HCT116 (cell line): Measurements from ENCODE around the gene EXOC6B. TPM values are rescaled to one million over a fixed set of nuclear protein-coding genes. Genes with fewer than 3 reads are reported as not detected.

Experiments
- ATAC-seq: fragments of 200-7000 bp; cut with Tn5 transposase; 2 replicates; pipeline ENCODE4 v1.9.1; 2020; ENCODE audit warnings: mild to moderate bottlenecking, moderate library complexity
- BruUV-seq: library from RNA; stranded (reverse); fragments of 400-500 nt; replicated peaks from 2 replicates; lab custom pipeline; 2021; lab: Mats Ljungman, UMichigan
- CTCF ChIA-PET: fragments of 300-600 bp; sonication (Branson Sonifier 250); formaldehyde crosslinking; loops from one replicate; lab custom pipeline; 2021; ENCODE audit warnings: antibody characterized with exemption; lab: Charles Lee
- POLR2A ChIA-PET: fragments of 300-600, 350-600 bp; sonication (Branson Sonifier 250); formaldehyde crosslinking; loops from one replicate; lab custom pipeline; 2021; ENCODE audit warnings: antibody characterized with exemption; lab: Charles Lee
- RAD21 ChIA-PET, 2 experiments: fragments of 300-600 bp; sonication (Branson Sonifier 250); formaldehyde crosslinking; loops; one replicate each; lab custom pipeline; 2023; ENCODE audit warnings: low total read pairs in 2 of 2; ENCODE audit not compliant: uncharacterized antibody in 2 of 2, unreplicated experiment in 2 of 2, low non-redundant PET in 1 of 2; lab: Charles Lee
- DNase-seq: peaks from one replicate; pipeline ENCODE4 v3.0.0-alpha.2; 2010; ENCODE audit warnings: low read depth, low spot score
- H2AFZ ChIP-seq: fragments of 200-600 bp; shearing (Covaris generic), sonication (generic); 2 replicates; pipeline ENCODE4 v1.6.1; 2017; ENCODE audit warnings: low read depth, mixed run types, mixed read lengths, antibody characterized with exemption, low read length; ENCODE audit not compliant: poor library complexity, severe bottlenecking
- H3K27ac ChIP-seq: 2 replicates; pipeline ENCODE4 v1.5.1; 2012; ENCODE audit warnings: low read depth, low read length
- H3K27me3 ChIP-seq: fragments of 200-600 bp; sonication (generic); 2 replicates; pipeline ENCODE4 v1.6.1; 2016; ENCODE audit warnings: mixed run types, low read length, mixed read lengths; ENCODE audit not compliant: insufficient read depth
- H3K36me3 ChIP-seq, 2 experiments: fragments of 200-500 bp in 1 of 2; fragments of 200-600 bp in 1 of 2; sonication (Bioruptor generic) in 1 of 2; sonication (generic) in 1 of 2; 2 replicates each; pipeline versions ENCODE4 v1.5.1 to v1.6.1; 2014 to 2016; ENCODE audit warnings: low read length in 2 of 2, inconsistent platforms in 1 of 2, mixed read lengths in 1 of 2, mixed run types in 1 of 2; ENCODE audit not compliant: insufficient read depth in 2 of 2, control insufficient read depth in 1 of 2
- H3K4me1 ChIP-seq, 2 experiments: fragments of 200-600 bp in 1 of 2; sonication (generic) in 1 of 2; 2 replicates each; pipeline versions ENCODE4 v1.5.1 to v1.6.1; 2012 to 2017; ENCODE audit warnings: low read length in 2 of 2, inconsistent platforms in 1 of 2, mild to moderate bottlenecking in 1 of 2, mixed read lengths in 1 of 2, mixed run types in 1 of 2, moderate library complexity in 1 of 2; ENCODE audit not compliant: insufficient read depth in 2 of 2, control insufficient read depth in 1 of 2
- H3K4me2 ChIP-seq: fragments of 200-600 bp; sonication (generic); 2 replicates; pipeline ENCODE4 v1.6.1; 2017; ENCODE audit warnings: mixed run types, low read length, mixed read lengths
- H3K4me3 ChIP-seq, 2 experiments: fragments of 200-600 bp in 1 of 2; sonication (generic) in 1 of 2; replicated peaks in 1 of 2; 2 replicates each; pipeline ENCODE4 v1.5.1; 2011 to 2016; ENCODE audit warnings: low read length in 2 of 2, control low read depth in 1 of 2, low read depth in 1 of 2, mild to moderate bottlenecking in 1 of 2, mixed read lengths in 1 of 2, mixed run types in 1 of 2
- H3K79me2 ChIP-seq: fragments of 200-600 bp; sonication (generic); 2 replicates; pipeline ENCODE4 v1.6.1; 2017; ENCODE audit warnings: mild to moderate bottlenecking, mixed run types, low read length, moderate library complexity, mixed read lengths; ENCODE audit not compliant: insufficient read depth
- H3K9ac ChIP-seq: fragments of 200-600 bp; sonication (generic); 2 replicates; pipeline ENCODE4 v1.6.1; 2016; ENCODE audit warnings: low read length, mixed read lengths
- H3K9me2 ChIP-seq: fragments of 200-600 bp; sonication (generic), shearing (Covaris generic); 2 replicates; pipeline ENCODE4 v1.6.1; 2017; ENCODE audit warnings: mixed run types, mild to moderate bottlenecking, moderate library complexity; ENCODE audit not compliant: insufficient read depth
- H3K9me3 ChIP-seq, 2 experiments: fragments of 200-500 bp in 1 of 2; fragments of 200-600 bp in 1 of 2; sonication (Bioruptor generic) in 1 of 2; sonication (generic) in 1 of 2; 2 replicates each; pipeline ENCODE4 v1.6.1; 2014 to 2017; ENCODE audit warnings: low read length in 2 of 2, mixed read lengths in 2 of 2, inconsistent platforms in 1 of 2, low read depth in 1 of 2, mild to moderate bottlenecking in 1 of 2, mixed run types in 1 of 2, moderate library complexity in 1 of 2; ENCODE audit not compliant: control insufficient read depth in 1 of 2, insufficient read depth in 1 of 2
- H4K20me1 ChIP-seq: fragments of 200-600 bp; sonication (generic), shearing (Covaris generic); 2 replicates; pipeline ENCODE4 v1.6.1; 2017; ENCODE audit warnings: mixed run types, mild to moderate bottlenecking, moderate library complexity; ENCODE audit not compliant: insufficient read depth
- ATF3 ChIP-seq: IDR thresholded peaks from 2 replicates; pipeline ENCODE4 v1.6.1; 2012
- EGR1 ChIP-seq: IDR thresholded peaks from 2 replicates; pipeline ENCODE4 v1.6.1; 2012; ENCODE audit warnings: low read depth
- ELF1 ChIP-seq: IDR thresholded peaks from 2 replicates; pipeline ENCODE4 v1.6.1; 2012; ENCODE audit warnings: low read depth, borderline replicate concordance
- FOSL1 ChIP-seq: IDR thresholded peaks from 2 replicates; pipeline ENCODE4 v1.6.1; 2012; ENCODE audit warnings: low read depth
- JUND ChIP-seq: IDR thresholded peaks from 2 replicates; pipeline ENCODE4 v1.6.1; 2012
- POLR2A ChIP-seq: IDR thresholded peaks from 2 replicates; pipeline ENCODE4 v1.7.0; 2011; ENCODE audit warnings: borderline replicate concordance; ENCODE audit not compliant: insufficient read depth, insufficient read length; ENCODE audit errors: extremely low read depth
- POLR2AphosphoS5 ChIP-seq: IDR thresholded peaks from 2 replicates; pipeline ENCODE4 v1.6.1; 2011; ENCODE audit warnings: mild to moderate bottlenecking, low read depth, low read length, moderate library complexity
- REST ChIP-seq: IDR thresholded peaks from 2 replicates; pipeline ENCODE4 v1.6.1; 2012; ENCODE audit warnings: low read depth
- SIN3A ChIP-seq: IDR thresholded peaks from 2 replicates; pipeline ENCODE4 v1.6.1; 2012; ENCODE audit warnings: low read depth
- SP1 ChIP-seq: IDR thresholded peaks from 2 replicates; pipeline ENCODE4 v1.6.1; 2012; ENCODE audit warnings: low read depth
- TCF7L2 ChIP-seq: IDR thresholded peaks from 2 replicates; pipeline ENCODE4 v1.7.0; 2011; ENCODE audit warnings: borderline replicate concordance, inconsistent platforms; ENCODE audit not compliant: insufficient read depth, insufficient read length; ENCODE audit errors: extremely low read depth
- ZNF274 ChIP-seq: fragments of 200-500 bp; sonication (Bioruptor generic); IDR thresholded peaks from 2 replicates; pipeline ENCODE4 v1.6.1; 2014; ENCODE audit warnings: mild to moderate bottlenecking, low read depth, low read length, inconsistent platforms
- intact Hi-C: fragments of 100-400 bp; cut with micrococcal nuclease; formaldehyde crosslinking; loops from 2 replicates; pipeline ENCODE4 v1.10.0; 2022
- total RNA-seq: library from RNA; stranded (reverse); gene quantifications from one replicate; pipeline ENCODE4 v1.2.1, GENCODE V29; 2021; ENCODE audit not compliant: unreplicated experiment

EXOC6B gene
- total RNA-seq, 1 experiment from 2014 or later = 25.4 TPM

GRCh38 chr2:72138921-72139381 lies 686.9 kb downstream of the EXOC6B start (continued):
- no peak for TF ChIP-seq REST
- TF ChIP-seq FOSL1 = no peak
- TF ChIP-seq POLR2A = no peak
- TF ChIP-seq ATF3 = no peak
- no peak for TF ChIP-seq JUND
- no peak for TF ChIP-seq POLR2AphosphoS5
- no peak for TF ChIP-seq ELF1

GRCh38 chr2:72138011-72138881 lies 687.6 kb downstream of the EXOC6B start:
- Histone ChIP-seq H3K27ac (no peak overlapping the region), H3K36me3 (no peaks in the 10 kb centered on the region; a peak in 1 of 4 replicates), H3K27me3 (no peaks in the 10 kb centered on the region), H3K79me2 (no peaks in the 10 kb centered on the region), H3K9me3 (no peaks in the 10 kb centered on the region), H2AFZ (no peak overlapping the region), H3K4me2 (peak overlapping the region; percentile 13; the same call in 1 of the 2 replicates), H3K4me1 (peaks cover 6 to 13% of the 10 kb centered on the region in 2 experiments; a peak in 2 of 4 replicates)
- intact Hi-C loops = no loop called here
- ChIA-PET RAD21 (no interaction called here), CTCF (interaction anchor here (2.0 kb wide), 1 partner anchor 215 kb away, joined by 7 read pairs; no protein-coding TSS in a partner anchor)
- BruUV-seq = no TSS peak
- TF ChIP-seq SIN3A (no peak), EGR1 (no peak), TCF7L2 (no peak), SP1 (no peak), JUND (no peak), ZNF274 (no peak), FOSL1 (no peak)
- TF ChIP-seq, all 23 proteins: peak for 0
- Histone ChIP-seq H4K20me1 (no peaks in the 10 kb centered on the region), H3K4me3 (no peak overlapping the region), H3K9me2 (no peaks in the 10 kb centered on the region), H3K9ac (no peak overlapping the region)
- ATAC-seq (peak; percentile 24), DNase-seq (no peak)
- POLR2A ChIA-PET = no interaction called here
